ENCODE data around the gene RALGDS.

- no peak for TF ChIP-seq ZNF274 (CRISPR knock-in tag; IDR thresholded peaks at IDR 0.05)
- no peak for TF ChIP-seq ZNF710 (CRISPR knock-in tag; IDR thresholded peaks at IDR 0.05; ENCODE audit: borderline replicate concordance)
- TF ChIP-seq ZNF232 (CRISPR knock-in tag; IDR thresholded peaks at IDR 0.05; ENCODE audit: borderline replicate concordance), result no peak
- no peak for TF ChIP-seq ETV6 (CRISPR knock-in tag; conservative IDR thresholded peaks at IDR 0.05)
- TF ChIP-seq ZBTB38 (CRISPR knock-in tag; IDR thresholded peaks at IDR 0.05), result no peak
- no peak for TF ChIP-seq HIVEP1 (CRISPR knock-in tag; IDR thresholded peaks at IDR 0.05)
- TF ChIP-seq SP2 (CRISPR knock-in tag; IDR thresholded peaks at IDR 0.05), result no peak
- no peak for TF ChIP-seq TARDBP (CRISPR knock-in tag; IDR thresholded peaks at IDR 0.05)
- no peak for TF ChIP-seq RAD21 (CRISPR knock-in tag; IDR thresholded peaks at IDR 0.05)
- no peak for TF ChIP-seq GTF2F1 (IDR thresholded peaks at IDR 0.05; ENCODE audit: low read length)
- no peak for TF ChIP-seq ESRRA (CRISPR knock-in tag; IDR thresholded peaks at IDR 0.05; ENCODE audit: low read depth)
- TF ChIP-seq MAZ (IDR thresholded peaks at IDR 0.05; ENCODE audit: borderline replicate concordance, low read depth, low read length), result no peak
- TF ChIP-seq MAZ (CRISPR knock-in tag; IDR thresholded peaks at IDR 0.05; ENCODE audit: low read depth), result no peak
- no peak for TF ChIP-seq MYC (CRISPR knock-in tag; IDR thresholded peaks at IDR 0.05; ENCODE audit: borderline replicate concordance)
- TF ChIP-seq EZH2 (conservative IDR thresholded peaks at IDR 0.05; ENCODE audit: low read depth, low read length), result no peak
Measured at GRCh38 chr9:133113163-133113948, 7.7 kb downstream of the RALGDS start.
